Mesendoderm (in vitro differentiated cells): Measurements from ENCODE around the gene PIP5K1C.

Experiments
- DNase-seq: peaks from one replicate; pipeline ENCODE4 v3.0.0; 2013
- H2AK5ac ChIP-seq: 2 replicates; pipeline ENCODE4 v1.6.1; 2013; ENCODE audit warnings: low read length, inconsistent platforms
- H2BK120ac ChIP-seq: 2 replicates; pipeline ENCODE4 v1.6.1; 2013; ENCODE audit warnings: low read depth, mild to moderate bottlenecking, low read length, moderate library complexity, mixed read lengths
- H2BK15ac ChIP-seq: replicated peaks from 2 replicates; pipeline ENCODE4 v1.6.1; 2013; ENCODE audit warnings: low read depth, mild to moderate bottlenecking, moderate library complexity
- H2BK5ac ChIP-seq: 2 replicates; pipeline ENCODE4 v1.6.1; 2013; ENCODE audit warnings: low read length, inconsistent platforms
- H3K18ac ChIP-seq: 2 replicates; pipeline ENCODE4 v1.6.1; 2013; ENCODE audit warnings: mild to moderate bottlenecking, low read length, mixed read lengths
- H3K23ac ChIP-seq: one replicate; pipeline ENCODE4 v1.6.1; 2013; ENCODE audit warnings: low read length
- H3K27ac ChIP-seq: 2 replicates; pipeline ENCODE4 v1.5.1; 2013; ENCODE audit warnings: low read depth, mild to moderate bottlenecking, inconsistent platforms, low read length, moderate library complexity
- H3K27me3 ChIP-seq: 2 replicates; pipeline ENCODE4 v1.6.1; 2013; ENCODE audit warnings: low read length, control low read depth, mild to moderate bottlenecking, inconsistent platforms; ENCODE audit not compliant: insufficient read depth, poor library complexity
- H3K36me3 ChIP-seq: 2 replicates; pipeline ENCODE4 v1.6.1; 2013; ENCODE audit warnings: low read length, inconsistent platforms; ENCODE audit not compliant: control insufficient read depth, insufficient read depth
- H3K4ac ChIP-seq: one replicate; pipeline ENCODE4 v1.6.1; 2013; ENCODE audit warnings: low read depth, mild to moderate bottlenecking, low read length, moderate library complexity
- H3K4me1 ChIP-seq: 2 replicates; pipeline ENCODE4 v1.6.1; 2013; ENCODE audit warnings: low read depth, low read length, inconsistent platforms; ENCODE audit not compliant: control insufficient read depth
- H3K4me2 ChIP-seq: 2 replicates; pipeline ENCODE4 v1.6.1; 2013; ENCODE audit warnings: low read length
- H3K4me3 ChIP-seq: 2 replicates; pipeline ENCODE4 v1.5.1; 2013; ENCODE audit warnings: mild to moderate bottlenecking, low read length
- H3K56ac ChIP-seq: one replicate; pipeline ENCODE4 v1.6.1; 2013; ENCODE audit warnings: low read length
- H3K79me1 ChIP-seq: 2 replicates; pipeline ENCODE4 v1.6.1; 2013; ENCODE audit warnings: low read length, inconsistent platforms
- H3K79me2 ChIP-seq: 2 replicates; pipeline ENCODE4 v1.6.1; 2013; ENCODE audit warnings: mild to moderate bottlenecking, low read length; ENCODE audit not compliant: control insufficient read depth, insufficient read depth
- H3K9ac ChIP-seq: 2 replicates; pipeline ENCODE4 v1.6.1; 2013; ENCODE audit warnings: low read length, inconsistent platforms
- H4K5ac ChIP-seq: one replicate; pipeline ENCODE4 v1.6.1; 2013; ENCODE audit warnings: low read length
- H4K8ac ChIP-seq: one replicate; pipeline ENCODE4 v1.6.1; 2013; ENCODE audit warnings: low read depth, mild to moderate bottlenecking, control low read depth, low read length, moderate library complexity
- WGBS: extraction: QIAGEN DNeasy Blood & Tissue Kit; methylation state at CpG from one replicate; pipeline ENCODE4 v1.1.7; 2013; ENCODE audit warnings: low lambda C conversion rate, missing lambda C conversion rate; ENCODE audit not compliant: insufficient coverage; ENCODE audit errors: extremely low coverage; 5-methylcytosine and 5-hydroxymethylcytosine counted together

Gene PIP5K1C

DNA sequence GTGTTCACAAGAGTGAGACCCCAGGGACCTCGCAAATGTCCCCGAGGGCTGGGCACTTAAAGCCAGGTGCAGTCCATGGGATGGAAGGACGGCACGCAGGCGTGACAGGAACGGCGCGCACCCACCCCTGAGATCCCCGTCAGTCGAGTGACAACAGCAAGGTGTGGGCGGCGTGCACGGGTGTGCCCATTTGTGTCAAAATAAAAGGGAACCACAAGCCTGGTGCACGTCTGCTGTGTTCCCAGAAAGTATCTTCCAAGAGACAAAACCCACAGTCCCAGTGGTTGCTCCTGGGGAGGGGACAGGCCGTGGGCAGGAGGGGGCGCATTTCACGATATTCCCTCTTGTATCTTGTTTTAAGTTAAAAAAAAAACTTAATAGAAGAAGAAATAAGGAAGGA lies 58.0 kb downstream of the PIP5K1C start:
- H2AK5ac ChIP-seq: no peak overlapping the region
- H3K4me2 ChIP-seq: no peak overlapping the region
- H3K79me2 ChIP-seq: no peaks in the 10 kb centered on the region
- H2BK15ac ChIP-seq: no peak overlapping the region
- no peak overlapping the region for H3K56ac ChIP-seq
- no peaks in the 10 kb centered on the region for H3K79me1 ChIP-seq
- H3K27ac ChIP-seq: no peak overlapping the region
- peaks cover 1% of the 10 kb centered on the region for H3K36me3 ChIP-seq
- no peak for DNase-seq
- no CpG with 5 or more reads among the region's 17 CpGs for WGBS
- H4K5ac ChIP-seq: no peak overlapping the region
- no peak overlapping the region for H2BK5ac ChIP-seq
- no peaks in the 10 kb centered on the region for H3K4me1 ChIP-seq
- no peak overlapping the region for H4K8ac ChIP-seq
- no peak overlapping the region for H3K18ac ChIP-seq
- no peak overlapping the region for H3K4ac ChIP-seq
- H3K23ac ChIP-seq: no peak overlapping the region
- H2BK120ac ChIP-seq: no peak overlapping the region
- no peak overlapping the region for H3K9ac ChIP-seq
- H3K27me3 ChIP-seq: no peaks in the 10 kb centered on the region
- H3K4me3 ChIP-seq: no peak overlapping the region

DNA sequence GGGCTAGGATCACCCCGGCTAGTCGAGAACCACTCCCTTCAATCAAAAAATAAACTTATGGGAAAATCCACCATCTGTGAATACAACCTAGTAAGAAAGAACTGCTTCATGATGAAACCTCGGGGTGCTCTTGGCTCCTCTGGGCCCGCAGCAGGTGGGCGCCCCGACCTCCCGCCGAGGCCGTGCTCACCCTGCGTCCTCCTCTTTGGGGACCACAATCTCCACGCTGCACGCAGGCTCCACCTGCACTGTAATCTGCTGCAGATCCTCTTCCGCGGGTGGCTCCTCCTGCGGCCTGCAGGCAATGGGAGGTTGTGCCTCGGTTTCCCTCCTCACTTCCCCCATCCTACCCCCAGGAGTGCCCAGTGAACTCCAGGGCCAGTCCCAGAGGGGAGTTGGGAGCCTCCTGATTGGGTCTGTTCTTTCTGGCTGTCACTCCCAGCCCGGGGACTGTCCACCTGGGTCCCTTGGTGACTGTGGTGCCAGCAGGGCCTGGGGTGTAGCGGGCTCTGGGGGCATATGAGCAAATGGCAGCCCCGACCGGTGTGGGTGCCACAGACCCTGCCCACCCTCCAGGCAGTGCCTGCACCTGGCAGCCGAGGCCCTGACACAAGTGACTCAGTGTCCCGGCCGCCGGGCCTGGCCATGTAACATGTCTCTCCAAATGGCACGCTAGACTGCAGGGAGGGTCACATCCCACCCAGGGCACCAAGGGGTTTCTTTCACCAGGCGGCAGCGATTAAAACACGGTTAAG lies 58.6 kb downstream of the PIP5K1C start:
- no peak overlapping the region for H3K4me3 ChIP-seq
- no peak overlapping the region for H3K27ac ChIP-seq
- H3K4me2 ChIP-seq: no peak overlapping the region
- H4K8ac ChIP-seq: no peak overlapping the region
- no peak overlapping the region for H3K56ac ChIP-seq
- no peak for DNase-seq
- H2BK5ac ChIP-seq: no peak overlapping the region
- H3K23ac ChIP-seq: no peak overlapping the region
- H3K18ac ChIP-seq: no peak overlapping the region
- H3K79me1 ChIP-seq: no peaks in the 10 kb centered on the region
- no peak overlapping the region for H3K9ac ChIP-seq
- H2AK5ac ChIP-seq: no peak overlapping the region
- no peak overlapping the region for H3K4ac ChIP-seq
- H4K5ac ChIP-seq: no peak overlapping the region
- H2BK15ac ChIP-seq: no peak overlapping the region
- no CpG with 5 or more reads among the region's 28 CpGs for WGBS
- no peaks in the 10 kb centered on the region for H3K79me2 ChIP-seq
- H3K27me3 ChIP-seq: no peaks in the 10 kb centered on the region
- H3K36me3 ChIP-seq: peaks cover 1% of the 10 kb centered on the region
- H2BK120ac ChIP-seq: no peak overlapping the region
- H3K4me1 ChIP-seq: no peaks in the 10 kb centered on the region

DNA sequence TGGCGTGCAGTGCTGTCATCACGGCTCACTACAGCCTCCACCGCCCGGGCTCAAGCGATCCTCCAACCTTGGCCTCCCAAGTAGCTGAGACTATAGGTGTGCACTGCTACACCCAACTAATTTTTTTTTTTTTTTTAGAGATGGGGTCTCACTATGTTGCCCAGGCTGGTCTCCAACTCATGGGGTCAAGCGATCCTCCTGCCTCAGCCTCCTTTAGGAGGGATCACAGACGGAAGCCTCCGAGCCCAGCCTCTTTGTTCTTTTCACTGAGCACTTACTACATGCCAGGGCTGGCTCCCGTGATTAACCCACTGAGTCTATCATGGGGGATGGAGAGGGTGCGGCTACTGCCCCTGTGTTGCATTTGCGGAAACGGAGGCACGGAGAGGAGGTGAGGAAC lies 60.8 kb downstream of the PIP5K1C start:
- no peak overlapping the region for H2BK15ac ChIP-seq
- no peak overlapping the region for H3K4me2 ChIP-seq
- no peak overlapping the region for H3K18ac ChIP-seq
- no peak overlapping the region for H3K4me3 ChIP-seq
- H2BK120ac ChIP-seq: no peak overlapping the region
- H3K27me3 ChIP-seq: no peaks in the 10 kb centered on the region
- H3K27ac ChIP-seq: no peak overlapping the region
- H3K36me3 ChIP-seq: peaks cover 1% of the 10 kb centered on the region
- H4K5ac ChIP-seq: no peak overlapping the region
- no CpG with 5 or more reads among the region's 13 CpGs for WGBS
- no peaks in the 10 kb centered on the region for H3K4me1 ChIP-seq
- no peak overlapping the region for H3K23ac ChIP-seq
- H3K56ac ChIP-seq: no peak overlapping the region
- DNase-seq: no peak
- no peaks in the 10 kb centered on the region for H3K79me1 ChIP-seq
- H4K8ac ChIP-seq: no peak overlapping the region
- no peak overlapping the region for H2AK5ac ChIP-seq
- no peak overlapping the region for H3K4ac ChIP-seq
- no peak overlapping the region for H2BK5ac ChIP-seq
- no peaks in the 10 kb centered on the region for H3K79me2 ChIP-seq
- no peak overlapping the region for H3K9ac ChIP-seq

DNA sequence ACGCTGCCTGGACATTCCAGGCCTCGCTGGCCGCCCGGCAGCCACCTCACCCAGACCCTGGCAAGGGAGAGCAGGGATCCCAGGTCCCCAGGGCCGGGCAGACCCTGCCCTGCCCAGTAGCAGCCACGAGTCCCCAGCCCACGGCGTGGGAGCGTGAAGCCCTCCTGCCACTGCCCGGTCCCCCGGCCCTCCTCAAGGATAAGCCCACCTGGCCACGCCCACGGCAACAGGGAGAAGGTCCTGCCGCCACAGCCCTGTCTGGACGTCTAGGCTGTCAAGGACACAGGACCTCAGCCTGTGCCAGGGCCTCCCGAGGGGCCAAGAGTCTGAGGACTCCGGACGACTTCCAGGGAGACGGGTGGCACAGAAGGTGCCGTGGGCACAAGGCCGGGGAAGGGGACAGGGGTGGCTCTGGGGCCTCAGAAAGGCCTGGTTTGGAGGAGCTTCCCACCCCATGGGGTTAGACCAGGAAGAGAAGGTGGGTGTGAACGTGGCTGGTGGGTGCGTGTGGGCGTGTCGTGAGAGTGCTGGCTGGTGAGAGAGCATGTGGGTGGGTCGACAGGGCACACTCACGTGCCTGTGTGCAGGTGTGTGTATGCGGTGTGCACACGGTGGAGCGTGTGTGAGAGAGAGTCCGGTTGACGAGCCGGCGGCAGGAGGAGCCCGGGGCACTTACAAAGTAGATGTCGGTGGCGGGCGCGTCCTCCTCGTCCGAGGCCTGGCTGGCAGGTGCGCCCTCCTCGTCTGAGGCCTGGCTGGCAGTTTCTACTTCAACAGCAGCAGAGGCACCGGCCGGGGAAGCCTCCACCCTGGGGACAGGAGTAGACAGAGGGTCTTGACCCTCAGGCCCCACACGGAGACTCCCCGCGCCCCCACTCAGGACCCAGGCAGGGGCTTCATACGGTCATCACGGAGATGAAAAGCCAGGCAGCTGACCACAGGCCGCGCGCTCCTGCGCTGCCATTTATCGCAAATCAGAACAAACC lies 61.8 kb downstream of the PIP5K1C start:
- H3K79me1 ChIP-seq: no peaks in the 10 kb centered on the region
- H3K79me2 ChIP-seq: no peaks in the 10 kb centered on the region
- H2AK5ac ChIP-seq: no peak overlapping the region
- H3K4me3 ChIP-seq: no peak overlapping the region
- H2BK15ac ChIP-seq: no peak overlapping the region
- no peak overlapping the region for H4K8ac ChIP-seq
- H3K4ac ChIP-seq: no peak overlapping the region
- H3K4me1 ChIP-seq: no peaks in the 10 kb centered on the region
- H3K27ac ChIP-seq: no peak overlapping the region
- no peak overlapping the region for H2BK120ac ChIP-seq
- no peak overlapping the region for H3K9ac ChIP-seq
- H3K36me3 ChIP-seq: peaks cover 1% of the 10 kb centered on the region
- H3K27me3 ChIP-seq: no peaks in the 10 kb centered on the region
- WGBS: no CpG with 5 or more reads among the region's 55 CpGs
- no peak overlapping the region for H3K18ac ChIP-seq
- no peak overlapping the region for H3K4me2 ChIP-seq
- no peak overlapping the region for H3K56ac ChIP-seq
- DNase-seq: no peak
- H4K5ac ChIP-seq: no peak overlapping the region
- no peak overlapping the region for H3K23ac ChIP-seq
- H2BK5ac ChIP-seq: no peak overlapping the region

DNA sequence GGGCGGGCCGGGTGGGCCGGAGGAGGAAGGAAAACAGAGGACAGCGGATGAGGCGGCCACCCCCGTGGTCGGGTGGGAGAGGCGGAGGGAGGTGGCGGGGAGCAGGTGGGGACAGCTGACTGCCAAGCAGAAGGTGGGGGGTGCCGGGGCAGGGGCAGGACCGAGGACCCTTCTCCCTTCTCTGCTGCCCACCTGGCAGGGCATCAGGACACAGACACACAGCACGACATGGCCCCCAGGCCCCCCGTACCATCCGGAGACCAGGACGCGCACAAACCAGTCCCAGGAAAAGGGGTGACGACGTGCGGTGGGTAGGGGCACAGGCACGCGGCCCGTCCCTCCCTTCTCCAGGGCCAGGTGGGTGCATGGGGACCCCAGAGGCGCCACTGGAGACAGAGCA lies 62.6 kb downstream of the PIP5K1C start:
- Histone ChIP-seq H3K4me1 (no peaks in the 10 kb centered on the region), H3K79me1 (no peaks in the 10 kb centered on the region), H3K23ac (no peak overlapping the region), H3K56ac (no peak overlapping the region), H3K36me3 (peaks cover 1% of the 10 kb centered on the region), H2BK15ac (no peak overlapping the region), H2AK5ac (no peak overlapping the region), H3K4ac (no peak overlapping the region), H3K9ac (no peak overlapping the region), H4K5ac (no peak overlapping the region), H2BK5ac (no peak overlapping the region), H3K18ac (no peak overlapping the region), H3K4me2 (no peak overlapping the region), H3K79me2 (no peaks in the 10 kb centered on the region), H2BK120ac (no peak overlapping the region), H4K8ac (no peak overlapping the region), H3K27ac (no peak overlapping the region), H3K4me3 (no peak overlapping the region), H3K27me3 (no peaks in the 10 kb centered on the region)
- WGBS: no CpG with 5 or more reads among the region's 23 CpGs
- no peak for DNase-seq
